ENCODE measurements around the gene GADD45G.

GRCh38 chr9:89598926-89599325 is 5.9 kb upstream of the GADD45G start:
- TF ChIP-seq CTCF (IDR thresholded peaks at IDR 0.05; ENCODE audit: insufficient read depth, low read depth, low read length), result no peak
- TF ChIP-seq EZH2 (IDR thresholded peaks at IDR 0.05; ENCODE audit: insufficient read depth, low read length), result no peak

Data from astrocyte (in vitro differentiated cells and primary cell).